Hematopoietic multipotent progenitor cell treated with erythropoietin and hydrocortisone succinate and interleukin-3 and kit ligand, for 4 days (in vitro differentiated cells): ENCODE results near the gene LY6G6F.
"Not testable (repeated sequence)": the region's sequence is repeated elsewhere in the genome, so short reads cannot be mapped to it uniquely, and the experiment has no call there.

ENCODE experiments used
- DNase-seq: peaks from one replicate; pipeline ENCODE4 v3.0.0-alpha.2; 2015

The LY6G6F gene

GRCh38 chr6:31702819-31703716, 3.6 kb upstream of the LY6G6F start, which contains the start of gene ABHD16A:
TSS of gene ABHD16A (minus strand) at chr6:31703324. CDS start at chr6:31703281, 43 bp downstream.
- DNase-seq: peak; percentile 100

- no peak for DNase-seq
Measured at GRCh38 chr6:31705931-31706330, 735 bp upstream of the LY6G6F start.

- DNase-seq: no peak
Measured at GRCh38 chr6:31707701-31708100, 1.0 kb downstream of the LY6G6F start.

- DNase-seq: no peak
Measured at GRCh38 chr6:31708224-31708623, 1.6 kb downstream of the LY6G6F start.

GRCh38 chr6:31709157-31709556, 2.5 kb downstream of the LY6G6F start:
- not testable (repeated sequence) for DNase-seq

- DNase-seq: peak; percentile 61
Measured at GRCh38 chr6:31710523-31711219, 4.0 kb downstream of the LY6G6F start.

GRCh38 chr6:31711233-31711632, 4.6 kb downstream of the LY6G6F start:
- peak; percentile 95 for DNase-seq

GRCh38 chr6:31712296-31712695, 5.6 kb downstream of the LY6G6F start:
- DNase-seq: peak; percentile 85

- no peak for DNase-seq
Measured at GRCh38 chr6:31713465-31713864, 6.8 kb downstream of the LY6G6F start.

- DNase-seq: no peak
Measured at GRCh38 chr6:31713991-31714684, 7.5 kb downstream of the LY6G6F start.

- DNase-seq: no peak
Measured at GRCh38 chr6:31715022-31715958, 8.6 kb downstream of the LY6G6F start, which contains the start of gene LY6G6D. TSS of gene LY6G6D (plus strand) at chr6:31715348. CDS start at chr6:31715356, 8 bp downstream.

- no peak for DNase-seq
Measured at GRCh38 chr6:31717499-31718222, 11.0 kb downstream of the LY6G6F start.

- no peak for DNase-seq
Measured at GRCh38 chr6:31718265-31718664, 11.6 kb downstream of the LY6G6F start.

- DNase-seq: no peak
Measured at GRCh38 chr6:31719001-31719400, 12.3 kb downstream of the LY6G6F start.

GRCh38 chr6:31720196-31720770, 13.6 kb downstream of the LY6G6F start:
- DNase-seq: no peak

- DNase-seq: no peak
Measured at GRCh38 chr6:31721351-31722020, 14.8 kb downstream of the LY6G6F start, which contains the start of gene LY6G6C. TSS of gene LY6G6C (minus strand) at chr6:31721746. CDS start at chr6:31721679, 67 bp downstream.

- no peak for DNase-seq
Measured at GRCh38 chr6:31722173-31722572, 15.5 kb downstream of the LY6G6F start.

- peak; percentile 86 for DNase-seq
Measured at GRCh38 chr6:31723245-31723979, 16.7 kb downstream of the LY6G6F start, which contains the start of gene MPIG6B. TSS of gene MPIG6B (plus strand) at chr6:31723373. CDS start at chr6:31723384, 11 bp downstream.

GRCh38 chr6:31723980-31724691, 17.5 kb downstream of the LY6G6F start:
- no peak for DNase-seq
